Measurements from ENCODE around the gene RAPGEF2. TPM values are rescaled to one million over a fixed set of nuclear protein-coding genes. Genes with fewer than 3 reads are reported as not detected.
"Not testable (repeated sequence)": the region's sequence is repeated elsewhere in the genome, so short reads cannot be mapped to it uniquely, and the experiment has no call there.

The RAPGEF2 gene
- total RNA-seq, 2 experiments from 2014 or later, result 17.3 to 23.4 TPM

DNA sequence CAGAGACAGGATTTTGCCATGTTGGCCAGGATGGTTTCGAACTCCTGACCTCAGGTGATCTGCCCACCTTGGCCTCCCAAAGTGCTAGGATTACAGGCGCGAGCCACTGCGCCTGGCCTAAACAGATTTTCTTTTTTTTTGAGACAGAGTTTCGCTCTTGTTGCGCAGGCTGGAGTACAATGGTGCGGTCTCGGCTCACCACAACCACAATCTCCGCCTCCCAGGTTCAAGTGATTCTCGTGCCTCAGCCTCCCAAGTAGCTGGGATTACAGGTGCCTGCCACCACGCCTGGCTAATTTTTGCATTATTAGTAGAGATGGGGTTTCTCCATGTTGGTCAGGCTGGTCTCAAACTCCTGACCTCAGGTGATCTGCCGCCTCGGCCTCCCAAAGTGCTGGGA is 25.9 kb upstream of the RAPGEF2 start:
- DNase-seq, result peak; percentile 46
- H3K9me3 Mint-ChIP-seq (ENCODE audit: low read depth); H3K4me3 Mint-ChIP-seq; H3K36me3 Mint-ChIP-seq; ATAC-seq; H3K27me3 Mint-ChIP-seq; H3K27ac Mint-ChIP-seq; CTCF ChIA-PET: not testable (repeated sequence)
- peaks cover 16% of the 10 kb centered on the region for H3K4me1 Mint-ChIP-seq

DNA sequence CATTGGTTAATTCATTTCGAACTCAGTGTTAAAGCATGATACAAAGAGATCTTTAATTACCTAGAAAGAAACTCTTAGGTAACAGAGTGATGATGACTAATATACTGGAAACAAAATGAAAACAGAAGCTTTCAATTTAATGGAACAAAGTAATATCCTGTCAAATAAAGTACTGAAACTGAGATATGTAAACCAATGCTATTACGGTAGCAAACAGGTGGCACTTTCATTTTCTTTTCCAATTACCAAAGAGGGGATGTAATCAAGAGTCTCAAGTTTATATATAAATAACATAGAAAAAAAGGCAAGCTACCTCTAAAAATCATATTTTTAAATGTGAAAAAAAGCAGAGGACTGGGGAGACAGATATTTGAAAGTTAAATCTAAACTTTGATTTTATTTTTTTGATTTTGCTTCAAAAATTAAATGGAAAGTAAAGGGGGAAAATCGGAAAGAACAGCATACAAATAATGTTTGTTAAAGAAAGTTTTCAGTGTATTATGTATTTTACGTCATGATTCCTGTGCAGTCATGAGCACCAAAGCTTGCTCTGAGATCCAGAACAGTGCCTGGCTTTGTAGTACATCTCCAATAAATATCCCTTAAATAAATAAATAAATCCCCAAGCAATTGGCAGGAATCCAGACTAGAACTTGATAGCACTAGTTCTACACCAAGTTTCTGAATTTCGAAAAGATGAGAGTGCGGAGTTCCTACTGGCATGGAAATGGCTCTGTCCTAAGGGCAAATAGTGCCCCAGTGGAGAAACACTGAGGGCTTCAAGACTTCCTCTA is 25.0 kb upstream of the RAPGEF2 start:
- ATAC-seq (peak; percentile 86), DNase-seq (no peak)
- CTCF ChIA-PET, result interaction anchor here (0.6 kb wide), 1 partner anchor 31 kb away, joined by 3 read pairs; no protein-coding TSS in a partner anchor
- no peaks in the 10 kb centered on the region for H3K9me3 Mint-ChIP-seq (ENCODE audit: low read depth)
- peaks cover 16% of the 10 kb centered on the region for H3K4me1 Mint-ChIP-seq
- peak overlapping the region; percentile 32 for H3K27ac Mint-ChIP-seq
- H3K36me3 Mint-ChIP-seq, result no peaks in the 10 kb centered on the region
- H3K4me3 Mint-ChIP-seq, result peak overlapping the region; percentile 42
- no peaks in the 10 kb centered on the region for H3K27me3 Mint-ChIP-seq

DNA sequence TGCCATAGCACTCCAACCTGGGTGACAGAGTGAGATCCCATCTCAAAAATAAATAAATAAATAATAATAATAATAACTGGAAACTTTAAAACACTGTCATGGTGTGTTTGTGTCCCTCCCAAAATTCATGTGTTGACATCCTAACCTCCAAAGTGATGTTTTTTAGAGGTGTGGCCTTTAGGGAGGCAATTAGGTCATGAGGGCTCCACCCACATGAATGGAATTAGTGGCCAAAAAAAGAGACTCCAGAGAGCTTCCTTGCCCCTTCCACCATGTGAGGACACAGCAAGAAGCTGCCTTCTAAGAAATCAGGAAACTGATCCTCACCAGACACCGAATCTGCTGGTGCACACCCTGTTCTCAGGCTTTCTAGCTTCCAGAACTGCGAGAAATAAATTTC is 23.8 kb upstream of the RAPGEF2 start:
- CTCF ChIA-PET, result interaction anchor here (0.7 to 1.5 kb wide), 2 partner anchors 19 to 410 kb away, joined by 3 to 4 read pairs; no protein-coding TSS in a partner anchor
- Mint-ChIP-seq H3K9me3 (ENCODE audit: low read depth) (no peaks in the 10 kb centered on the region), H3K27ac (no peak overlapping the region), H3K4me3 (no peak overlapping the region), H3K27me3 (peaks cover 2% of the 10 kb centered on the region), H3K36me3 (no peaks in the 10 kb centered on the region), H3K4me1 (peaks cover 16% of the 10 kb centered on the region)
- DNase-seq (no peak), ATAC-seq (no peak)

DNA sequence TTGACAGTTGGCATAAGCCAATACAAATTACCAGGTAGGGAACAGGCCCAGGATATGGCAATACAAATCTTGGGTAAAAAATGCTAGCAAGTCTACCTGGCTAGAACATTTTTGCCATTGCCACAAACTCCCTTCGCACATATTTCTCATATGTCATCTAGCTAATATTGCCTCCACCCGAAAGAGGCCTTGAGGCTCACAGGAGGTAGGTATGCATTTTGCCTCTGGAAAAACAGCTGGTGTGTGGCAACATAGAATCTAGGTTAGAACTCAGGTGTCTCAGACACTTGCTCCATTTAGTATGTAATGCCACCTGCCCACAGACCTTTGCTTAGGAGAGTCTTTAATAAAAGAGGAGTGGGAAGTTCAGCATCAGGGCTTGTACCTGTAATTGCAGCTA is 16.3 kb upstream of the RAPGEF2 start:
- Mint-ChIP-seq H3K36me3 (no peaks in the 10 kb centered on the region), H3K4me1 (no peaks in the 10 kb centered on the region), H3K9me3 (ENCODE audit: low read depth) (no peaks in the 10 kb centered on the region), H3K27ac (no peak overlapping the region), H3K27me3 (peaks cover 8% of the 10 kb centered on the region), H3K4me3 (no peak overlapping the region)
- DNase-seq (no peak), ATAC-seq (no peak)
- CTCF ChIA-PET, result no interaction called here

DNA sequence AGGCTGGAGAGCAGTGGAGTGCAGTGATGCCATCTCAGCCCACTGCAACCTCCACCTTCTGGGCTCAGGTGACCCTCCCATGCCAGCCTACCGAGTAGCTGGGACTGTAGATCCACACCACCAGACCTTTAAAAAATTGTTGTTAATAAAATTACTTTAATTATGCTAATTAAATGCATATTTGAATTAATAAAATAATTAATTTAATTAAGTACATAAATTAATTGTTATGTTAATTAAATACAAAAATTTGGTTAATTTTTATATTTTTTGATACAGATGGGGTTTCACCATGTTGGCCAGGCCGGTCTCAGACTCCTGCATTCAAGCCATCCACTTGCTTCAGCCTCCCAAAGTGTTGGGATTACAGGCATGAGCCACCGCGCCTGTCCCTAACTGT is 12.6 kb upstream of the RAPGEF2 start:
- DNase-seq (no peak), ATAC-seq (no peak)
- H3K4me1 Mint-ChIP-seq, result no peaks in the 10 kb centered on the region
- no peak overlapping the region for H3K4me3 Mint-ChIP-seq
- no peaks in the 10 kb centered on the region for H3K36me3 Mint-ChIP-seq
- peaks cover 5% of the 10 kb centered on the region for H3K27me3 Mint-ChIP-seq
- CTCF ChIA-PET, result no interaction called here
- H3K9me3 Mint-ChIP-seq (ENCODE audit: low read depth), result no peaks in the 10 kb centered on the region
- no peak overlapping the region for H3K27ac Mint-ChIP-seq

DNA sequence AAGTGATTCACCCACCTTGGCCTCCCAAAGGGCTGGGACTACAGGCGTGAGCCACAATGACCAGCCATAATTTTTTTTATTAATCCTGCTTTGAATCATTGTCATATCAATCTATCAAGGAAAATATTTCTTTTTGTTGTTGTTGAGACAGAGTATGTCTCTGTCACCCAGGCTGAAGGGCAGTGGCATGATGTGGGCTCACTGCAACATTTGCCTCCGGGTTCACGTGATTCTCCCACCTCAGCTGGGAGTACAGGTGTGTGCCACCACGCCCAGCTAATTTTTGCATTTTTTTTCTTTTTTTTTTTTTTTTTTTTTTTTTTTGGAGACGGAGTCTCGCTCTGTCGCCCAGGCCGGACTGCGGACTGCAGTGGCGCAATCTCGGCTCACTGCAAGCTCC is 8.7 kb upstream of the RAPGEF2 start:
- not testable (repeated sequence) for H3K9me3 Mint-ChIP-seq (ENCODE audit: low read depth); H3K4me3 Mint-ChIP-seq; H3K4me1 Mint-ChIP-seq; H3K36me3 Mint-ChIP-seq; DNase-seq; H3K27me3 Mint-ChIP-seq; H3K27ac Mint-ChIP-seq; ATAC-seq
- CTCF ChIA-PET, result interaction anchor here (0.6 kb wide), 1 partner anchor 63 kb away, joined by 3 read pairs; no protein-coding TSS in a partner anchor

DNA sequence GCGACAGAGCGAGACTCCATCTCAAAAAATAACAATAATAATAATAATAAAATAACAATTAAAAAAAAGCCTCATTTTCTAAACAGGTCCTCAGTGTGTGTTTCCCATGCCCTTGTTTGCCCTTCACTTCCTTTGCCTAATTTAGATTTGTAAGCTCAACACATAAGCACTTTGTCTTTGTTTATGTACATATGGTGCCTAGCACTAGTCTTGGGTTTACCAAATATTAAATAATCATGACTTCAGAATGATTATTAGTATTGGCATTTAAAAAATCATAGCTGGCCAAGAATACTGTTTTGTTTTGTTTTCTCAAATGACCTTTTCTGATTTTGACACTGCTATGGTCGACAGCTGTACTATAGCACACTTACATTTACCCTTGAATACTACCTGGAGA is 6.4 kb upstream of the RAPGEF2 start:
- DNase-seq (no peak), ATAC-seq (no peak)
- CTCF ChIA-PET, result interaction anchor here (1.5 kb wide), 1 partner anchor 11 kb away, joined by 4 read pairs; no protein-coding TSS in a partner anchor
- Mint-ChIP-seq H3K4me1 (peaks cover 8% of the 10 kb centered on the region), H3K27ac (no peak overlapping the region), H3K4me3 (no peak overlapping the region), H3K9me3 (ENCODE audit: low read depth) (no peaks in the 10 kb centered on the region), H3K27me3 (no peaks in the 10 kb centered on the region), H3K36me3 (peaks cover 1% of the 10 kb centered on the region)

DNA sequence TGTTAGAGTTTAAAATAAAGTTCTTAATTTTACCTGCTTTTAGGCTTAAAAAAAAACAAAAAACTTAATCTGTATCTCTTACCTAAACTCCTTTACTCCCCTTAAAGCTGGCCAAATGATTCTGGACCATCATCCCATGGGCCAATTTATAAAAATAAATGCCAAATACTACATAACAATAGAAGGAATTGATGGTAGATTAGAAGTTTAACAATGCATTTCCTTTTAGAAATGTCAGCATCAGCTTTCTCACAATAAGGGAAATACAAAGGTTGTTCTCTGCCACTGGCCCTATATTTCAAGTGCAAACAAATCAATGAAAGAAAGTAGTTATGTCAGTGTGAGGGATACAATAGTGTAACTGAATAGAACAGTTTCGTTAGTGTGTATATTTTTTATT is 5.7 kb upstream of the RAPGEF2 start:
- H3K36me3 Mint-ChIP-seq, result peaks cover 1% of the 10 kb centered on the region
- peaks cover 4% of the 10 kb centered on the region for H3K27me3 Mint-ChIP-seq
- ATAC-seq (no peak), DNase-seq (no peak)
- no peaks in the 10 kb centered on the region for H3K9me3 Mint-ChIP-seq (ENCODE audit: low read depth)
- no peak overlapping the region for H3K27ac Mint-ChIP-seq
- CTCF ChIA-PET, result interaction anchor here (1.5 kb wide), 1 partner anchor 10 kb away, joined by 4 read pairs; no protein-coding TSS in a partner anchor
- no peak overlapping the region for H3K4me3 Mint-ChIP-seq
- H3K4me1 Mint-ChIP-seq, result peaks cover 14% of the 10 kb centered on the region

DNA sequence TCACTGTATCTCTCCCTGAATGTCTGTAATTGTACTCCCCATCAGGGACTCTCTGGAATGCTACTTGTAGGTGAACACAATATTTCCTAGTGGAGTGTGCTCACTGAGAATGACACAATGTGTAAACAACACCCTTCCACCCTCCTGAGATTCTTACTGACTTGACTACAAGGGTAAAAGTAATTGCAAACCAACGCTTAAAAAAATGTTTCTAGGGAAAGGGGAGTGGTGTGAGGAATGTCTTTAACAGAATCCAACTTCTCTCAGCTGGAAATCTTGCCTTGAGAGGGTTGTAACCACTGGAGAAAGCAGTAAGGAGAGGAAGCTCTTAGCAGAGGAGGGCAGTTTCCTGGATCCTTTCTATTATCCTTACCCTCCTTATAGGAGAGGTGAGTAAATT is 5.1 kb upstream of the RAPGEF2 start:
- ATAC-seq (no peak), DNase-seq (no peak)
- Mint-ChIP-seq H3K27ac (no peak overlapping the region), H3K9me3 (ENCODE audit: low read depth) (no peaks in the 10 kb centered on the region), H3K36me3 (peaks cover 1% of the 10 kb centered on the region), H3K27me3 (peaks cover 6% of the 10 kb centered on the region), H3K4me3 (no peak overlapping the region), H3K4me1 (peaks cover 16% of the 10 kb centered on the region)
- CTCF ChIA-PET, result interaction anchor here (1.1 to 1.4 kb wide), 2 partner anchors 11 to 18 kb away, joined by 3 to 4 read pairs; no protein-coding TSS in a partner anchor

DNA sequence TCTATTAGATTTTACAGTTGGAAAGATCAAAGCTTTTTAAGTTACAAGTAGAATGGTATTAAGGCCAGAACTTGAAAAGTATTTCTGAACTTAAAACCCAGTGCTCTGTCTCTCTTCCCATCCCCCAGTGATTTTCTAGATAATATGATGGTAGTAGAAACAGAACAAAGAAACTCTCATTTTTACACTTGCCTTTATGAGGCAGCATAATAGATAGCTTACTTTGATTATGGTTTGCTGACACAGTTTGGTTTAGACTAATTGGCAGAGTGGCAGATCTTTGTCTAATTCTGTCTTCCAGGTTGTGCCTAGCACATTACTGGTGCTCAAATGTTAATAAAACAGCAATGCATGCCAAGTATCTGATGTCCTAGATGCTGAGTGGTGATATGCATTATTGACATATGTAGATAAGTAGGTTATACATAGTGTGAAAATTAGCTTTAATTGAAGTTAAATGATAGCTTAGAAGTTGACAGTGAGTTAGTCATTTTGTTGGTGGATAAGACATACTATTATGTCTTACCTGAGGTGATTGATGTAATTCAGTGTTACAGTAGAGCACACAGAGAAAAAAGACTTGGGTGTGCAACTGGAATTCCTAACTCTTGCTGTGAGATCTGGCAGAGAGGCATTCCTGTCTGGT is 4.3 kb upstream of the RAPGEF2 start:
- Mint-ChIP-seq H3K9me3 (ENCODE audit: low read depth) (no peaks in the 10 kb centered on the region), H3K4me3 (no peak overlapping the region), H3K27me3 (peaks cover 6% of the 10 kb centered on the region), H3K4me1 (peaks cover 16% of the 10 kb centered on the region), H3K36me3 (peaks cover 1% of the 10 kb centered on the region), H3K27ac (no peak overlapping the region)
- no peak for DNase-seq
- ATAC-seq, result no peak
- CTCF ChIA-PET, result interaction anchor here (1.1 to 1.4 kb wide), 2 partner anchors 11 to 19 kb away, joined by 3 to 4 read pairs; no protein-coding TSS in a partner anchor

DNA sequence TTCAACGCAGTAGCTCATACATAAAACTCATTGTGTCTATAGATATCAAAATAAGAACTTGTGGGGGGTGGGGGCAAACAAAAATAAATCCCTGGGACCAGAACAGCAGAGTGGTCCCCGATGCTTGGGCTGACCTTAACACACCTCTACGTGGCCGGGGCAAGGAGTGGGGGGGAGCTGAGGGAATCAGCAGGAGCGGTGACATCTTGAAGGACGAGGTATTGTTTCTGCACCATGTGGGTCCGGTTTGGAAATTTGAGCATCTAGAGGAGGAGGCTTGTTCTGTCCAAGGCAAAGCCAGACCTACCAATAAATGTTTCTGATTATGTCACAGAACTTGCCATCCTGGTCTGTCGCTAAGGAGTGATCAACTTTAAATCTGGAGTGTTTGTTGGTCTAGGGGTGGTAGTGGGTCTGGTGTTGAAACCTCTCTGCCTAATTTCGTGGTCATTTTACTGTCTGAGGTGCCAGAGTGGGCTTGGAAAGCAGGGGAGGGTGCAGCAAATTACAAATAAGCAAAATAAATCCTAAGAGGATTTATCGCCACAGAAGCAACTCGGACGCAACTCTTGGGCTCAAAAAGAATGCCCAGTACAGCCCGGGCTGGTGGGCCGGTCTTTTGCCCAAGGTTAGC is 774 bp upstream of the RAPGEF2 start:
- Mint-ChIP-seq H3K27ac (peak overlapping the region; percentile 42), H3K27me3 (peaks cover 6% of the 10 kb centered on the region), H3K36me3 (no peaks in the 10 kb centered on the region), H3K4me3 (peak overlapping the region; percentile 65), H3K9me3 (ENCODE audit: low read depth) (no peaks in the 10 kb centered on the region), H3K4me1 (peaks cover 42% of the 10 kb centered on the region)
- ATAC-seq (no peak), DNase-seq (no peak)
- CTCF ChIA-PET, result interaction anchor here (0.6 to 1.2 kb wide), 4 partner anchors 73 to 311 kb away, joined by 3 to 4 read pairs (median 4); no protein-coding TSS in a partner anchor

DNA sequence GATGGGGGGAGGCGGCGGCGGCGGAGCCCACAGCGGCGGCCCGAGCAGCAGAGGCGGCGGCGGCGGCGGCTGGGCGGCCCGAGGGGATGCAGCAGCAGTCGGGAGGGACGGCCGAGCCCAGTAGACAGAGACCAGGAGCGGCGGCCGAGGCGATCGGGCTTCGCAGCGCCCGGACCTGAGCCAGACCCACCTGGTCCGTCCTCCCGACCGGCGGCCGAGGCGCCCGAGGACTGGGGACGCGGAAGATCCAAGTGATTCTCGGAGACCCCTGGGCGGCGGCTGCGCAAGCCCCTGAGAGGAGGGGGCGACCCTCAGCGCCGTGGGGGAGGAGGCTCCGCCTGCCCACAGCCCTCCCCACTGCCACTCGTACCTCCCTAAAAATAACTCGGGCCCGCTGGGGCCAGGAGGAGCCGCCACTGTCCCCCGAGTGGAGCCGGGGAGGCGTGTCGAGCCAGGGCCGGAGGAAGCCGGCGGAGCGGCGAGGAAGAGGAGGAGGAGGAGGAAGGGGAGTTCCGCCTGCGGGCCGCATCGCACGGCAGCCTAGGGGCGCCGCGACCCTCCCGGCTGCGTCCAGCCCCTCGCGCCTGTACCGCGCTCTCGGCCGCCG is 608 bp downstream of the RAPGEF2 start:
- peak overlapping the region; percentile 55 for H3K4me3 Mint-ChIP-seq
- H3K27ac Mint-ChIP-seq, result peak overlapping the region; percentile 38
- no peaks in the 10 kb centered on the region for H3K36me3 Mint-ChIP-seq
- CTCF ChIA-PET, result no interaction called here
- DNase-seq (peak; percentile 62), ATAC-seq (peak; percentile 31)
- H3K9me3 Mint-ChIP-seq (ENCODE audit: low read depth), result no peaks in the 10 kb centered on the region
- peaks cover 6% of the 10 kb centered on the region for H3K27me3 Mint-ChIP-seq
- peaks cover 48% of the 10 kb centered on the region for H3K4me1 Mint-ChIP-seq
